ENCODE data around the gene SMYD3. TPM values are rescaled to one million over a fixed set of nuclear protein-coding genes. Genes with fewer than 3 reads are reported as not detected.
"Not testable (repeated sequence)": the region's sequence is repeated elsewhere in the genome, so short reads cannot be mapped to it uniquely, and the experiment has no call there.

Gene SMYD3
- total RNA-seq, 2 experiments from 2014 or later = 17.1 TPM

DNA sequence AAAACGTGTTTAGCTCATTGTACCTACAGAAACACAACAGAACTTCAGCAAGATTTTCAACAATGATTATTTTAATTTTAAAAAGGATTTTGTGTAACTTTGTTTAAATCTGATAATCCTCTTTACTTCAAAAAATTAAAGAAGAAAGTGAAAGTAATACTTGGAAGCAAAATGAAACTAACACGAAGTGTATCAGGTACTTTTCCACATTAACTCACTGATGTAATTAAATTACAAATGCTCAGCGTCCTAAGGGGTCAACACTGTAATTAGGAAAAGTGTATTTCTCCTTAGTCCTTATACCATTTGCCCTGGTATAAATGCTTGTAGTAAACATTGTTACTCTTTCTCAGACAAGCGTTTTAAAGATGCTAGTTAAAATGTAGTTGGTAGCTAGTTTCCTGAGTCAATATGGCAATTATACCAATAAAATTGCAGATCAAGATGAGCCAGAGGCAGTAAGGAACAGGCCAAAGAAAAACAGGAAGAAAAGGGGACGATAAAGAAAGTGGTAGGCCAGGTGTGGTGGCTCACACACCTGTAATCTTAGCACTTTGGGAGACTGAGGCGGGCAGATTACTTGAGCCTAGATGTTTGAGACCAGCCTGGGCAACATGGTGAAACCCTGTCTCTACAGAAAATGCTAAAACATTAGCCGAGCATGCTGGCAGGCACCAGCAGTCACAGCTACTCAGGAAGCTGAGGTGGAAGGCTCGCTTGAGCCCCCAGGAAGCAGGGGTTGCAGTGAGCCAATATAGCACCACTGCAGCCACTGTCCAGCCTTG lies 553.0 kb downstream of the SMYD3 start:
- CTCF ChIA-PET = interaction anchor here (0.6 kb wide), 1 partner anchor 11 kb away, joined by 3 read pairs; no protein-coding TSS in a partner anchor
- peak; percentile 8 for DNase-seq
- peak overlapping the region; percentile 59 for H3K4me3 Mint-ChIP-seq
- H3K4me1 Mint-ChIP-seq = peaks cover 35% of the 10 kb centered on the region
- peak overlapping the region; percentile 95 for H3K27ac Mint-ChIP-seq
- POLR2A ChIA-PET = interaction anchor here (0.6 kb wide), 1 partner anchor 17 kb away, joined by 3 read pairs; no protein-coding TSS in a partner anchor
- H3K9me3 Mint-ChIP-seq = no peaks in the 10 kb centered on the region
- H3K36me3 Mint-ChIP-seq (ENCODE audit: low read depth) = no peaks in the 10 kb centered on the region
- no peaks in the 10 kb centered on the region for H3K27me3 Mint-ChIP-seq

- peaks cover 35% of the 10 kb centered on the region for H3K4me1 Mint-ChIP-seq
Measured at GRCh38 chr1:245952383-245953026, 554.6 kb downstream of the SMYD3 start.

DNA sequence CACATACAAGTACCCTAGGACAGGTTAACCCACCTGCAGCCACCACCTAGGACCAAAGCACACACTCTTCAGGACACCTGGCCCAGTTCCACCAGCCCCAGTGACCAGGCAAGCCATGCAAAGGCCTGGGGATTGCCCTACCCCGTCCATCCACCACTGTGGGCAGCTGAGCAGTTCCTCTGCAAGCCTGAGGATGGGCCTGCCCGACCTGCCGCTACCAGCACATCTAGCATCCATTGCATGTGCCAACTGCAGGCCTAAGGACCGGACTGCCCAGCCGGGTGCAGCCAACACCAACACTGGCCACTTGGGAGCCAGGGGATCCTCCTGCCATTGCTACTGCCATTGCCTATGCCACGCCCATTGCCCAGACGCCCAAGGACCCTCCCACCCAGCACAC lies 558.3 kb downstream of the SMYD3 start:
- Mint-ChIP-seq H3K27ac (no peak overlapping the region), H3K4me1 (peaks cover 19% of the 10 kb centered on the region), H3K4me3 (no peak overlapping the region), H3K36me3 (ENCODE audit: low read depth) (peaks cover 5% of the 10 kb centered on the region), H3K27me3 (no peaks in the 10 kb centered on the region), H3K9me3 (peaks cover 10% of the 10 kb centered on the region)
- CTCF ChIA-PET = no interaction called here
- no peak for DNase-seq
- POLR2A ChIA-PET = no interaction called here

More at GRCh38 chr1:245952383-245953026, 554.6 kb downstream of the SMYD3 start:
- H3K27ac Mint-ChIP-seq = peak overlapping the region; percentile 95
- H3K9me3 Mint-ChIP-seq = no peaks in the 10 kb centered on the region
- POLR2A ChIA-PET = no interaction called here
- no peaks in the 10 kb centered on the region for H3K36me3 Mint-ChIP-seq (ENCODE audit: low read depth)
- H3K4me3 Mint-ChIP-seq = peak overlapping the region; percentile 59
- CTCF ChIA-PET = interaction anchor here (0.5 kb wide), 1 partner anchor 64 kb away, joined by 3 read pairs; no protein-coding TSS in a partner anchor
- H3K27me3 Mint-ChIP-seq = no peaks in the 10 kb centered on the region
- DNase-seq = no peak

DNA sequence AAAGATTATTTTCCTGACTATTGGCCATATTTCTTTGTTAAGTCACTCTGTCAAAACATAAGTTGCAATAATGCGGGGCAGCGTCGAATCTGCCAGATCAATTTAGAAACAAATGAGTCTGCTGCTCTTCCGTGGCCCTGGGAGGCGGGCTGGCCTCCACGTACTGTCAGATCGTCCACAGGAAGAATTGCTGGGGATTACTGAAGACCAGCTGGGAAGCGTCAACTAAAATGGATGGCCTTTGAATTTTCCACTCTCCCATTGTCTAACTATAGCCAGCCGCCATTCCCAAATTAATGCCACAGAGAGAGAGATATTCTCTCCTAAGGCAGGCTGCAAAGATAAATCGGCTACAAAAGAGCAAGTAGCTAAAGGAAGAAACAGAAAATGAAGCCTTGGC lies 560.2 kb downstream of the SMYD3 start:
- DNase-seq = no peak
- Mint-ChIP-seq H3K4me3 (no peak overlapping the region), H3K4me1 (peaks cover 20% of the 10 kb centered on the region)

DNA sequence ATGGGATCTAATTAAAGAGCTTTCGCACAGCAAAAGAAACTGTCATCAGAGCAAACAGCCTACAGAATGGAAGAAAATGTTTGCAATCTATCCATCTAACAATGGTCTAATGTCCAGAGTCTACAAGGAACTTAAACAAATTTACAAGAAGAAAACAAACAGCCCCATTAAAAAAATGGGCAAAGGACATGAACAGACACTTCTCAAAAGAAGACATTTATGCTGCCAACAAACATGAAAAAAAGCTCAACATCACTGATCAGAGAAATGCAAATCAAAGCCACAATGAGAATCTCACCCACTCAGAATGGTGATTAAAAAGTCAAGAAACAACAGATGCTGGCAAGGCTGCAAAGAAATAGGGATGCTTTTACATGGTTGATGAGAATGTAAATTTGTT lies 561.9 kb downstream of the SMYD3 start:
- Mint-ChIP-seq H3K9me3 (peaks cover 10% of the 10 kb centered on the region), H3K4me1 (peaks cover 21% of the 10 kb centered on the region)
- H3K27me3 Mint-ChIP-seq; H3K27ac Mint-ChIP-seq; H3K36me3 Mint-ChIP-seq (ENCODE audit: low read depth); CTCF ChIA-PET; POLR2A ChIA-PET; DNase-seq; H3K4me3 Mint-ChIP-seq: not testable (repeated sequence)

More for the DNA sequence above, 560.2 kb downstream of the SMYD3 start:
- no peaks in the 10 kb centered on the region for H3K27me3 Mint-ChIP-seq
- POLR2A ChIA-PET = no interaction called here
- peaks cover 5% of the 10 kb centered on the region for H3K36me3 Mint-ChIP-seq (ENCODE audit: low read depth)
- peaks cover 10% of the 10 kb centered on the region for H3K9me3 Mint-ChIP-seq
- no peak overlapping the region for H3K27ac Mint-ChIP-seq
- CTCF ChIA-PET = no interaction called here

DNA sequence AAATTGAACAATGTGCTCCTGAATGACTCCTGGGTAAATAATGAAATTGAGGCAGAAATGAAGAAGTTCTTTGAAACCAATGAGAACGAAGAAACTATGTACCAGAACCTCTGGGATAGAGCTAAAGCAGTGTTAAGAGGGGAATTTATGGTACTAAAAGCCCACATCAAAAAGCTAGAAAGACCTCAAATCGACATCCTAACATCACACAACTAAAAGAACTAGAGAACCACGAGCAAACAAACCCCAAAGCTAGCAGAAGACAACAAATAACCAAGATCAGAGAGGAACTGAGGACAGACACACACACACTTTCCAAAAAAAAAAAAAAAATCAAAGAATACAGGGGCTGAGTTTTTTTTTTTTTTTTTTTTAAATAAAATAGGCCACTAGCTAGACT lies 564.2 kb downstream of the SMYD3 start:
- POLR2A ChIA-PET = no interaction called here
- Mint-ChIP-seq H3K4me1 (peaks cover 21% of the 10 kb centered on the region), H3K27ac (no peak overlapping the region), H3K36me3 (ENCODE audit: low read depth) (peaks cover 7% of the 10 kb centered on the region), H3K9me3 (peaks cover 10% of the 10 kb centered on the region), H3K4me3 (no peak overlapping the region), H3K27me3 (no peaks in the 10 kb centered on the region)
- DNase-seq = peak; percentile 14
- CTCF ChIA-PET = interaction anchor here (0.7 to 0.8 kb wide), 2 partner anchors 12 to 587 kb away, joined by 3 to 5 read pairs; no protein-coding TSS in a partner anchor

DNA sequence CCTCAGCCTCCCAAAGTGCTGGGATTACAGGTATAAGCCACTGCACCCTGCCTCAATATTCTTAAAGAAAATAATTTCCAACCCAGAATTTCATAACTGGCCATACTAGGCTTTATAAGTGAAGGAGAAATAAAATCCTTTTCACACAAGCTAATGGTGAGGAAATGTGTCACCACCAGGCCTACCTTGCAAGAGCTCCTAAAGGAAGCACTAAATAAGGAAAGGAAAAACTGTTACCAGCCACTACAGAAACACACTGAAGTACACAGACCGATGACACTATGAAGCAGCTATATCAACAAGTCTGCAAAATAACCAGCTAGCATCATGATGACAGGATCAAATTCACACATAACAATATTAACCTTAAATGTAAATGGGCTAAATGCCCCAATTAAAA lies 565.3 kb downstream of the SMYD3 start:
- POLR2A ChIA-PET = not testable (repeated sequence)

GRCh38 chr1:245939756-245940345 lies 567.2 kb downstream of the SMYD3 start:
- no peaks in the 10 kb centered on the region for H3K9me3 Mint-ChIP-seq
- peaks cover 21% of the 10 kb centered on the region for H3K4me1 Mint-ChIP-seq
- peaks cover 2% of the 10 kb centered on the region for H3K36me3 Mint-ChIP-seq (ENCODE audit: low read depth)
- POLR2A ChIA-PET = no interaction called here
- no peaks in the 10 kb centered on the region for H3K27me3 Mint-ChIP-seq
- DNase-seq = no peak
- CTCF ChIA-PET = no interaction called here
- no peak overlapping the region for H3K4me3 Mint-ChIP-seq
- no peak overlapping the region for H3K27ac Mint-ChIP-seq

More for the DNA sequence above, 565.3 kb downstream of the SMYD3 start:
- H3K4me3 Mint-ChIP-seq; H3K27me3 Mint-ChIP-seq; H3K9me3 Mint-ChIP-seq; CTCF ChIA-PET; H3K36me3 Mint-ChIP-seq (ENCODE audit: low read depth); DNase-seq; H3K27ac Mint-ChIP-seq: not testable (repeated sequence)
- H3K4me1 Mint-ChIP-seq = peaks cover 21% of the 10 kb centered on the region

- Mint-ChIP-seq H3K36me3 (ENCODE audit: low read depth) (peaks cover 2% of the 10 kb centered on the region), H3K4me1 (peaks cover 14% of the 10 kb centered on the region), H3K27me3 (no peaks in the 10 kb centered on the region), H3K9me3 (no peaks in the 10 kb centered on the region), H3K4me3 (no peak overlapping the region), H3K27ac (no peak overlapping the region)
- no peak for DNase-seq
- CTCF ChIA-PET = no interaction called here
- POLR2A ChIA-PET = no interaction called here
Measured at GRCh38 chr1:245938046-245938435, 569.0 kb downstream of the SMYD3 start.

DNA sequence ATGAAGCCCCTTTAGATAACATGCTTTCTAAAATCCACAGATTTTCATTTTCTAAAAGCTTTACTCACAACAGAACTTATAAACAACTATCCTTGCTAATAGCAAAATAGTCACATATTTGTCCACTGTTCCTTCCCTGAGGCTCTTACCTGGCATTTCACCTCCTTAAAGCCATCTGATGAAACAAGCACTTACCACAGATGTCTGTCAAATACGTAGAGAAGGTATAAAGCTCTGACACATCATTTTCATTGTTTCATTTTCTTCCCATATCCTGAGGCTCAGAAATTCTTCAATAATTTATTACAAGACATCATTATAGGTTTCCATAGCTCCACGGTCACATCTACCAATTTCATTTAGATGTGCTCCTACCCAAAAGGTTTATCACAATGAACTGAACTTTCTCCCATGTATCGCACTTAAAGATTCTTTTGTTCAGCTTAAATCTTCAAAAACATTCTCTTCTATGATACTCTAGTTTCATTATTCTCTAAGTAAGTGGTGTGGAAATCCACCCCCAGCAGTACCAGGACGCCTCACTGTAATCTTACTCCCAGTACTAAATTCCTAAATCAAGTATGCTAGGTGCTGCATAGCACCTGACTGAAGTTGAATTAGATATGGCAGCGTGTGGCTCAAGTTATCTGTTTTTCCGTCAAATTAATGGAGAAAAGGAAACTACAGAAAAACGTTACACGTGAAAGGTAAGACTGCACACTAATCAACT lies 569.6 kb downstream of the SMYD3 start:
- CTCF ChIA-PET = no interaction called here
- Mint-ChIP-seq H3K9me3 (no peaks in the 10 kb centered on the region), H3K4me1 (peaks cover 8% of the 10 kb centered on the region), H3K27me3 (no peaks in the 10 kb centered on the region), H3K27ac (no peak overlapping the region), H3K4me3 (no peak overlapping the region), H3K36me3 (ENCODE audit: low read depth) (peaks cover 2% of the 10 kb centered on the region)
- POLR2A ChIA-PET = no interaction called here
- no peak for DNase-seq

- no peaks in the 10 kb centered on the region for H3K9me3 Mint-ChIP-seq
- no peaks in the 10 kb centered on the region for H3K36me3 Mint-ChIP-seq (ENCODE audit: low read depth)
- CTCF ChIA-PET = no interaction called here
- no peak for DNase-seq
- no peaks in the 10 kb centered on the region for H3K27me3 Mint-ChIP-seq
- no peaks in the 10 kb centered on the region for H3K4me1 Mint-ChIP-seq
- no peak overlapping the region for H3K4me3 Mint-ChIP-seq
- POLR2A ChIA-PET = no interaction called here
- no peak overlapping the region for H3K27ac Mint-ChIP-seq
Measured at GRCh38 chr1:245934409-245934808, 572.7 kb downstream of the SMYD3 start.

DNA sequence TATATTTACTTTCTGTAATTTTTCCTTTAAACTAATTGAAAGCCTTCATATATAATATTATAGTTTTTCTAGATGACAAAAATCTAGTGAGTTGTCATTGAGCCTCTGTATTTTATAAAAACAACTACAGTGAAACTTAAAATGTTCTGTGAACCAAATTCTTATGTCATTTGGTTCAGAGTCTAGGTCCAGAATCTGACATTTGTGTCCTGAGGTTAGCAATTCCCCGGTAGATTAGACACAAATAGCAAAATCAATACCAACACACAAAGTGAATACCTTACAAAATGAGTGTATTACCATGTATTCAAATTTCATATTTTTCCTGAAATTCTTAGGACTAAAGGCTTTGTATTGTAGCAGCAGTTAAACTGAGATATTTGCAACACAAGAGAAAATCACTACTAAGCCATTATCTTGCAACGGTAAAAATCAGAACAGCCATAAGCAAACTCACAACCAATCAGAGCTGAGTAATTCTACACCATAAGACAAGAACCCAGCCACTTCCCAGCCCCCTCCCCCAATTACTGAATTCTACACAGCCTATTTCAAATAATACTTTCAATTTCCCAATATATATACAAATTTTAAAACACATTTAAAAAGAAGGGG lies 573.5 kb downstream of the SMYD3 start:
- DNase-seq = no peak
- Mint-ChIP-seq H3K4me1 (no peaks in the 10 kb centered on the region), H3K9me3 (no peaks in the 10 kb centered on the region), H3K27ac (no peak overlapping the region), H3K27me3 (no peaks in the 10 kb centered on the region), H3K4me3 (no peak overlapping the region), H3K36me3 (ENCODE audit: low read depth) (no peaks in the 10 kb centered on the region)
- POLR2A ChIA-PET = no interaction called here
- CTCF ChIA-PET = no interaction called here

All from activated CD4-positive, alpha-beta T cell treated with anti-CD3 and anti-CD28 coated beads, Interleukin-2, amount 10 ng/mL, durations not matched to agents 7 days and 5 days (primary cell).